ENCODE measurements around the gene GABRG3.

GRCh38 chr15:27352136-27352535 is 381.2 kb downstream of the GABRG3 start:
- TF ChIP-seq SMC3 (IDR thresholded peaks at IDR 0.05; ENCODE audit: borderline replicate concordance, low read length), result no peak
- no peak for TF ChIP-seq POLR2A (IDR thresholded peaks at IDR 0.05; ENCODE audit: low read depth, low read length)
- TF ChIP-seq CTCF (IDR thresholded peaks at IDR 0.05 in 2 of 3, conservative IDR thresholded peaks at IDR 0.05 in 1 of 3; ENCODE audit: control insufficient read depth in 2 of 3, extremely low read depth in 1 of 3, insufficient read depth in 1 of 3, low read depth in 3 of 3, low read length in 3 of 3), result no peak
- TF ChIP-seq POLR2AphosphoS5 (IDR thresholded peaks at IDR 0.05; ENCODE audit: low read length), result no peak
- no peak for TF ChIP-seq SPI1 (IDR thresholded peaks at IDR 0.05; ENCODE audit: borderline replicate concordance, insufficient read depth, low read depth, low read length)
- TF ChIP-seq EZH2 (IDR thresholded peaks at IDR 0.05; ENCODE audit: borderline replicate concordance, control insufficient read depth, low read depth, low read length), result no peak
